MM.1S (cell line): ENCODE results near the gene HOXC11.

Experiments used
- DNase-seq: peaks from one replicate; pipeline ENCODE4 v3.0.0-alpha.2; 2015
- H2AFZ ChIP-seq: fragments of 300-600 bp; sonication (generic); 2 replicates; pipeline ENCODE4 v1.6.0; 2016; ENCODE audit warnings: antibody characterized with exemption, low read length
- H3F3A ChIP-seq: fragments of 300-600 bp; sonication (generic); 2 replicates; pipeline ENCODE4 v1.6.1; 2016; ENCODE audit warnings: mild to moderate bottlenecking, antibody characterized with exemption, low read length, moderate library complexity, mixed read lengths; ENCODE audit not compliant: insufficient read depth
- H3K27ac ChIP-seq: fragments of 300-600 bp; sonication (generic); 2 replicates; pipeline ENCODE4 v1.5.1; 2016; ENCODE audit warnings: mild to moderate bottlenecking, low read length
- H3K27me3 ChIP-seq: fragments of 300-600 bp; sonication (generic); replicated peaks from 2 replicates; pipeline ENCODE4 v1.6.0; 2016; ENCODE audit warnings: low read length; ENCODE audit not compliant: insufficient read depth
- H3K36me3 ChIP-seq: fragments of 300-600 bp; sonication (generic); replicated peaks from 2 replicates; pipeline ENCODE4 v1.6.1; 2016; ENCODE audit warnings: mild to moderate bottlenecking, low read length, mixed read lengths; ENCODE audit not compliant: insufficient read depth
- H3K4me1 ChIP-seq: fragments of 300-600 bp; sonication (generic); 2 replicates; pipeline ENCODE4 v1.6.1; 2016; ENCODE audit warnings: low read length, mixed read lengths
- H3K4me2 ChIP-seq: fragments of 300-600 bp; sonication (generic); 2 replicates; pipeline ENCODE4 v1.6.0; 2016; ENCODE audit warnings: low read depth, low read length
- H3K4me3 ChIP-seq: fragments of 300-600 bp; sonication (generic); 2 replicates; pipeline ENCODE4 v1.5.1; 2016; ENCODE audit warnings: low read length, mixed read lengths
- H3K79me2 ChIP-seq: fragments of 300-600 bp; sonication (generic); 2 replicates; pipeline ENCODE4 v1.6.1; 2016; ENCODE audit warnings: mixed run types, low read length, mixed read lengths
- H3K9ac ChIP-seq: fragments of 300-600 bp; sonication (generic); 2 replicates; pipeline ENCODE4 v1.6.1; 2016; ENCODE audit warnings: low read length, mixed read lengths
- H3K9me2 ChIP-seq: fragments of 300-600 bp; sonication (generic); replicated peaks from 2 replicates; pipeline ENCODE4 v1.6.1; 2016; ENCODE audit warnings: mild to moderate bottlenecking, low read length, mixed read lengths; ENCODE audit not compliant: insufficient read depth
- H3K9me3 ChIP-seq: fragments of 300-600 bp; sonication (generic); replicated peaks from 2 replicates; pipeline ENCODE4 v1.6.1; 2016; ENCODE audit warnings: mild to moderate bottlenecking, low read length, mixed read lengths; ENCODE audit not compliant: insufficient read depth
- H4K20me1 ChIP-seq: fragments of 300-600 bp; sonication (generic); 2 replicates; pipeline ENCODE4 v1.6.1; 2016; ENCODE audit warnings: mild to moderate bottlenecking, low read length, moderate library complexity, mixed read lengths; ENCODE audit not compliant: insufficient read depth
- CTCF ChIP-seq: fragments of 300-600 bp; sonication (generic); IDR thresholded peaks from 2 replicates; pipeline ENCODE4 v1.5.1; 2016; ENCODE audit warnings: antibody characterized with exemption, low read length, mixed read lengths
- EZH2 ChIP-seq: fragments of 300-600 bp; sonication (generic); optimal IDR thresholded peaks from 2 replicates; pipeline ENCODE3; 2017; ENCODE audit warnings: low read depth, mild to moderate bottlenecking, antibody characterized with exemption, low read length, mixed read lengths
- EZH2phosphoT487 ChIP-seq: fragments of 300-600 bp; sonication (generic); IDR thresholded peaks from 2 replicates; pipeline ENCODE4 v1.6.1; 2018; ENCODE audit warnings: antibody characterized with exemption, low read length

Gene HOXC11

DNA sequence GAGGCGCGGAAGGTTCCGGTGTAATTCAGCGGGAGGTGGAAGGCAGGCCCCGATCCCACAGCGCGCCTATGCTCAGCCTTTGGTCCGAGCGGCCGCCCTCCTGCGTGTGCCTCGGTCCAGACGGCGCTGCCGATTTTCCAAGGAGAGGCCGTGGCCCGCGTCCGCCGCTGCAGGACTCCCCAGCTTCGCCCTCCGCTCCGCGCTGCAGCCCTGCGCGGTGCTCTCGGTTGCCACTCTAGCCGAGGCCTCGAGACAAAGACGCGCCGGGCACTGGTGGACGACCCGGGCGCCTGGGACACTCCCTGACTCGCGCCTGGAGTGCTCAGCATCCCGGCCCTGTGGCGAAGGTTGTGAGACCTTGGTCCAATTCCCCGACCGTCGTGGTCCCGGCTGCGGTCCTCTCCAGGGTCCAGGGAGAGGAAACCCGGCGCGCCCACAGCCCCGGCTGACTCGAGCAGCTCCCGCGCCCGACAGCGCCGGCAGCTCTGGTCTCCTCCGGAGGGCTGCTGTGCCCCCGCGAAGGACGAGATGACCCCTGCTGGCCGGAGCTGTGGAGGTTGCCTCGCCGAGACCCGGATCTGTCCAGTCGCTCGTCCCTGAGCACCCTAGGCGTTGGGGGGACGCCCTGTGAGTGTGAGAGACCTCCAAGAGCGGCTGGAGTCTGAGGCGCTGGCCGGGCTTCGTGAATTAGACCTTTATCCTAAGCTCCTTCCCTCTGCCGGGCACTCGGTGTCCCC, 11.7 kb upstream of the HOXC11 start:
- no peak overlapping the region for H3K4me2 ChIP-seq
- no peak overlapping the region for H3K27ac ChIP-seq
- no peak overlapping the region for H3K9ac ChIP-seq
- H4K20me1 ChIP-seq, result no peaks in the 10 kb centered on the region
- H3K4me3 ChIP-seq, result no peak overlapping the region
- 0 out of 2 replicates have a peak, but pooled peaks cover 5% of the 10 kb centered on the region for H3K4me1 ChIP-seq
- H3K27me3 ChIP-seq, result peaks cover 100% of the 10 kb centered on the region
- no peak for DNase-seq
- H3K9me2 ChIP-seq, result no peaks in the 10 kb centered on the region
- no peak overlapping the region for H2AFZ ChIP-seq
- H3K79me2 ChIP-seq, result no peaks in the 10 kb centered on the region
- no peak for TF ChIP-seq EZH2phosphoT487
- TF ChIP-seq CTCF, result no peak
- TF ChIP-seq EZH2, result no peak
- no peaks in the 10 kb centered on the region for H3F3A ChIP-seq
- H3K9me3 ChIP-seq, result no peaks in the 10 kb centered on the region
- H3K36me3 ChIP-seq, result no peaks in the 10 kb centered on the region

- Histone ChIP-seq H3K4me1 (no peaks in the 10 kb centered on the region), H3F3A (no peaks in the 10 kb centered on the region), H3K4me3 (no peak overlapping the region), H3K9me3 (no peaks in the 10 kb centered on the region), H4K20me1 (no peaks in the 10 kb centered on the region), H2AFZ (no peak overlapping the region), H3K9ac (no peak overlapping the region), H3K27ac (no peak overlapping the region), H3K9me2 (no peaks in the 10 kb centered on the region), H3K79me2 (no peaks in the 10 kb centered on the region), H3K27me3 (peaks cover 100% of the 10 kb centered on the region), H3K36me3 (no peaks in the 10 kb centered on the region), H3K4me2 (no peak overlapping the region)
- no peak for DNase-seq
- TF ChIP-seq CTCF (no peak), EZH2 (no peak), EZH2phosphoT487 (no peak)
Measured at GRCh38 chr12:53963005-53963404, 9.9 kb upstream of the HOXC11 start.

GRCh38 chr12:53963434-53964314, 9.3 kb upstream of the HOXC11 start:
- no peak overlapping the region for H3K27ac ChIP-seq
- H3K9ac ChIP-seq, result no peak overlapping the region
- no peaks in the 10 kb centered on the region for H3F3A ChIP-seq

More at GRCh38 chr12:53963434-53964314, 9.3 kb upstream of the HOXC11 start:
- Histone ChIP-seq H3K9me3 (no peaks in the 10 kb centered on the region), H3K36me3 (no peaks in the 10 kb centered on the region), H3K4me1 (no peaks in the 10 kb centered on the region), H3K9me2 (no peaks in the 10 kb centered on the region), H3K4me3 (no peak overlapping the region), H3K4me2 (no peak overlapping the region), H3K79me2 (no peaks in the 10 kb centered on the region), H3K27me3 (peaks cover 100% of the 10 kb centered on the region), H2AFZ (no peak overlapping the region), H4K20me1 (no peaks in the 10 kb centered on the region)
- TF ChIP-seq EZH2 (no peak), CTCF (no peak), EZH2phosphoT487 (0 out of 2 replicates have a peak, but pooled peaks have one; percentile 2)
- no peak for DNase-seq
